Liver (tissue), 3 donors: ENCODE data around the gene CCIN.

Experiments used
- FOXA1 ChIP-seq: IDR thresholded peaks from 2 replicates; pipeline ENCODE4 v1.6.1; 2016; ENCODE audit warnings: antibody characterized with exemption
- FOXA2 ChIP-seq: IDR thresholded peaks from 2 replicates; pipeline ENCODE4 v1.6.1; 2016; ENCODE audit warnings: antibody characterized with exemption
- GABPA ChIP-seq, 2 donors: IDR thresholded peaks in 1 of 2; conservative IDR thresholded peaks in 1 of 2; 2 replicates each; pipeline ENCODE4 v1.6.1; 2016; ENCODE audit warnings: antibody characterized with exemption in 2 of 2, mild to moderate bottlenecking in 1 of 2, moderate library complexity in 1 of 2
- HNF4A ChIP-seq, 2 donors: conservative IDR thresholded peaks; 2 replicates each; pipeline ENCODE4 v1.6.1; 2016; ENCODE audit warnings: antibody characterized with exemption in 2 of 2, mild to moderate bottlenecking in 2 of 2
- NR2F2 ChIP-seq: IDR thresholded peaks from 2 replicates; pipeline ENCODE4 v1.6.1; 2016; ENCODE audit warnings: antibody characterized with exemption
- RAD21 ChIP-seq, 2 donors: IDR thresholded peaks; 2 replicates each; pipeline ENCODE4 v1.6.1; 2016; ENCODE audit warnings: antibody characterized with exemption in 2 of 2, mild to moderate bottlenecking in 2 of 2
- SP1 ChIP-seq: IDR thresholded peaks from 2 replicates; pipeline ENCODE4 v1.6.1; 2018; ENCODE audit warnings: antibody characterized with exemption, mild to moderate bottlenecking
- TAF1 ChIP-seq: conservative IDR thresholded peaks from 2 replicates; pipeline ENCODE4 v1.6.1; 2016; ENCODE audit warnings: antibody characterized with exemption, mild to moderate bottlenecking
- YY1 ChIP-seq: IDR thresholded peaks from 2 replicates; pipeline ENCODE4 v1.6.1; 2016; ENCODE audit warnings: antibody characterized with exemption, mild to moderate bottlenecking
- TF ChIP-seq, protein P1 (sequence below): fragments of 150-350 bp; IDR thresholded peaks from 2 replicates; pipeline ENCODE4 v1.5.1; 2017; ENCODE audit warnings: improper control_type of control experiment, low read depth, low read length; ENCODE audit not compliant: missing input control
- TF ChIP-seq, protein P2 (sequence below): IDR thresholded peaks from 2 replicates; pipeline ENCODE4 v1.6.1; 2016; ENCODE audit warnings: antibody characterized with exemption, mild to moderate bottlenecking
- TF ChIP-seq, protein P3 (sequence below): IDR thresholded peaks from 2 replicates; pipeline ENCODE4 v1.6.1; 2016; ENCODE audit warnings: antibody characterized with exemption
- TF ChIP-seq, protein P4 (sequence below): IDR thresholded peaks from 2 replicates; pipeline ENCODE4 v1.6.1; 2016; ENCODE audit warnings: antibody characterized with exemption
- donor health status: healthy.
- donor health status: healthy.

DNA sequence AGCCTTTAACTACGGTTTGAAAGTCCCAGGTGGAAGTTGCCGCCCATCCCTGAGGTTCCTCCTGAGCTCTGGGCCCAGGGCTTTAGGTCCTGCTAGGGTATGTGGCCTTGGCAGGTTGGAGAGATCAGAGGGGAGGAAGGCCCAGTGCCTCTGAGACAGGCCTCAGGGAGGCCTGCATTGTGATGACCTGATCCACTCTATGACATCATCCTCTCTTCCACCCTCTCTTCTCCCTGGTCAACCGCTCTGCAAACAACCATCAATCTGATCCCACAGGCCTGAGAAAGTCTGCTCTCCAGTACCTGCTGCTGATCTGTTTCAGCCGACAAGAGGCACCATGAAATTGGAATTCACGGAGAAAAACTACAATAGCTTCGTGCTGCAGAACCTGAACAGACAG, at the start of gene CCIN:
- TF ChIP-seq, protein P1, sequence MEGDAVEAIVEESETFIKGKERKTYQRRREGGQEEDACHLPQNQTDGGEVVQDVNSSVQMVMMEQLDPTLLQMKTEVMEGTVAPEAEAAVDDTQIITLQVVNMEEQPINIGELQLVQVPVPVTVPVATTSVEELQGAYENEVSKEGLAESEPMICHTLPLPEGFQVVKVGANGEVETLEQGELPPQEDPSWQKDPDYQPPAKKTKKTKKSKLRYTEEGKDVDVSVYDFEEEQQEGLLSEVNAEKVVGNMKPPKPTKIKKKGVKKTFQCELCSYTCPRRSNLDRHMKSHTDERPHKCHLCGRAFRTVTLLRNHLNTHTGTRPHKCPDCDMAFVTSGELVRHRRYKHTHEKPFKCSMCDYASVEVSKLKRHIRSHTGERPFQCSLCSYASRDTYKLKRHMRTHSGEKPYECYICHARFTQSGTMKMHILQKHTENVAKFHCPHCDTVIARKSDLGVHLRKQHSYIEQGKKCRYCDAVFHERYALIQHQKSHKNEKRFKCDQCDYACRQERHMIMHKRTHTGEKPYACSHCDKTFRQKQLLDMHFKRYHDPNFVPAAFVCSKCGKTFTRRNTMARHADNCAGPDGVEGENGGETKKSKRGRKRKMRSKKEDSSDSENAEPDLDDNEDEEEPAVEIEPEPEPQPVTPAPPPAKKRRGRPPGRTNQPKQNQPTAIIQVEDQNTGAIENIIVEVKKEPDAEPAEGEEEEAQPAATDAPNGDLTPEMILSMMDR = no peak
- TF ChIP-seq YY1 (no peak), FOXA1 (no peak), SP1 (no peak), TAF1 (no peak), HNF4A (conservative IDR thresholded peaks at IDR 0.05) (no peak), RAD21 (IDR thresholded peaks at IDR 0.05) (no peak), FOXA2 (no peak), NR2F2 (no peak), GABPA (IDR thresholded peaks at IDR 0.05 in 1 of 2, conservative IDR thresholded peaks at IDR 0.05 in 1 of 2) (no peak)
- TF ChIP-seq, protein P2, sequence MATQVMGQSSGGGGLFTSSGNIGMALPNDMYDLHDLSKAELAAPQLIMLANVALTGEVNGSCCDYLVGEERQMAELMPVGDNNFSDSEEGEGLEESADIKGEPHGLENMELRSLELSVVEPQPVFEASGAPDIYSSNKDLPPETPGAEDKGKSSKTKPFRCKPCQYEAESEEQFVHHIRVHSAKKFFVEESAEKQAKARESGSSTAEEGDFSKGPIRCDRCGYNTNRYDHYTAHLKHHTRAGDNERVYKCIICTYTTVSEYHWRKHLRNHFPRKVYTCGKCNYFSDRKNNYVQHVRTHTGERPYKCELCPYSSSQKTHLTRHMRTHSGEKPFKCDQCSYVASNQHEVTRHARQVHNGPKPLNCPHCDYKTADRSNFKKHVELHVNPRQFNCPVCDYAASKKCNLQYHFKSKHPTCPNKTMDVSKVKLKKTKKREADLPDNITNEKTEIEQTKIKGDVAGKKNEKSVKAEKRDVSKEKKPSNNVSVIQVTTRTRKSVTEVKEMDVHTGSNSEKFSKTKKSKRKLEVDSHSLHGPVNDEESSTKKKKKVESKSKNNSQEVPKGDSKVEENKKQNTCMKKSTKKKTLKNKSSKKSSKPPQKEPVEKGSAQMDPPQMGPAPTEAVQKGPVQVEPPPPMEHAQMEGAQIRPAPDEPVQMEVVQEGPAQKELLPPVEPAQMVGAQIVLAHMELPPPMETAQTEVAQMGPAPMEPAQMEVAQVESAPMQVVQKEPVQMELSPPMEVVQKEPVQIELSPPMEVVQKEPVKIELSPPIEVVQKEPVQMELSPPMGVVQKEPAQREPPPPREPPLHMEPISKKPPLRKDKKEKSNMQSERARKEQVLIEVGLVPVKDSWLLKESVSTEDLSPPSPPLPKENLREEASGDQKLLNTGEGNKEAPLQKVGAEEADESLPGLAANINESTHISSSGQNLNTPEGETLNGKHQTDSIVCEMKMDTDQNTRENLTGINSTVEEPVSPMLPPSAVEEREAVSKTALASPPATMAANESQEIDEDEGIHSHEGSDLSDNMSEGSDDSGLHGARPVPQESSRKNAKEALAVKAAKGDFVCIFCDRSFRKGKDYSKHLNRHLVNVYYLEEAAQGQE = no peak
- TF ChIP-seq, protein P3, sequence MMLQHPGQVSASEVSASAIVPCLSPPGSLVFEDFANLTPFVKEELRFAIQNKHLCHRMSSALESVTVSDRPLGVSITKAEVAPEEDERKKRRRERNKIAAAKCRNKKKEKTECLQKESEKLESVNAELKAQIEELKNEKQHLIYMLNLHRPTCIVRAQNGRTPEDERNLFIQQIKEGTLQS = no peak
- TF ChIP-seq, protein P4, sequence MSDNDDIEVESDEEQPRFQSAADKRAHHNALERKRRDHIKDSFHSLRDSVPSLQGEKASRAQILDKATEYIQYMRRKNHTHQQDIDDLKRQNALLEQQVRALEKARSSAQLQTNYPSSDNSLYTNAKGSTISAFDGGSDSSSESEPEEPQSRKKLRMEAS = no peak
